ENCODE data around the gene PCK2.

DNA sequence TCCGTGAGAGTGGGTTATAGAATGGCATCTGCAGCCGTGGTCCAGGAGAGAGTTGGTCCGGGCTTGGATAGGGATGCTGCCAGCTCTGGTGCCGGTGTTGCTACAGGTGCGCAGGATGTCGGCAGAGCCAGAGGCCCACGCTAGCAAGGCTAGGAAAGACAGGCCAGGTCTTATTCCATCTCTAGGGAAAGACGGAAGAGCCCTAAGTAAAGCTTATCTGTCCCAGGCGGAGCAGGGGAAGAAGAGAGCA lies 41.4 kb downstream of the PCK2 start:
- TF ChIP-seq, protein P1, sequence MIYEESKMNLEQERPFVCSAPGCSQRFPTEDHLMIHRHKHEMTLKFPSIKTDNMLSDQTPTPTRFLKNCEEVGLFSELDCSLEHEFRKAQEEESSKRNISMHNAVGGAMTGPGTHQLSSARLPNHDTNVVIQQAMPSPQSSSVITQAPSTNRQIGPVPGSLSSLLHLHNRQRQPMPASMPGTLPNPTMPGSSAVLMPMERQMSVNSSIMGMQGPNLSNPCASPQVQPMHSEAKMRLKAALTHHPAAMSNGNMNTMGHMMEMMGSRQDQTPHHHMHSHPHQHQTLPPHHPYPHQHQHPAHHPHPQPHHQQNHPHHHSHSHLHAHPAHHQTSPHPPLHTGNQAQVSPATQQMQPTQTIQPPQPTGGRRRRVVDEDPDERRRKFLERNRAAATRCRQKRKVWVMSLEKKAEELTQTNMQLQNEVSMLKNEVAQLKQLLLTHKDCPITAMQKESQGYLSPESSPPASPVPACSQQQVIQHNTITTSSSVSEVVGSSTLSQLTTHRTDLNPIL (CRISPR knock-in tag; IDR thresholded peaks at IDR 0.05; ENCODE audit: low read depth): no peak
- no peak for TF ChIP-seq TOX (CRISPR knock-in tag; IDR thresholded peaks at IDR 0.05; ENCODE audit: borderline replicate concordance)
- TF ChIP-seq RARB (CRISPR knock-in tag; IDR thresholded peaks at IDR 0.05): no peak
- TF ChIP-seq PPARA (CRISPR knock-in tag; IDR thresholded peaks at IDR 0.05; ENCODE audit: borderline replicate concordance): no peak
- no peak for TF ChIP-seq ESRRG (CRISPR knock-in tag; IDR thresholded peaks at IDR 0.05)
- TF ChIP-seq, protein P2, sequence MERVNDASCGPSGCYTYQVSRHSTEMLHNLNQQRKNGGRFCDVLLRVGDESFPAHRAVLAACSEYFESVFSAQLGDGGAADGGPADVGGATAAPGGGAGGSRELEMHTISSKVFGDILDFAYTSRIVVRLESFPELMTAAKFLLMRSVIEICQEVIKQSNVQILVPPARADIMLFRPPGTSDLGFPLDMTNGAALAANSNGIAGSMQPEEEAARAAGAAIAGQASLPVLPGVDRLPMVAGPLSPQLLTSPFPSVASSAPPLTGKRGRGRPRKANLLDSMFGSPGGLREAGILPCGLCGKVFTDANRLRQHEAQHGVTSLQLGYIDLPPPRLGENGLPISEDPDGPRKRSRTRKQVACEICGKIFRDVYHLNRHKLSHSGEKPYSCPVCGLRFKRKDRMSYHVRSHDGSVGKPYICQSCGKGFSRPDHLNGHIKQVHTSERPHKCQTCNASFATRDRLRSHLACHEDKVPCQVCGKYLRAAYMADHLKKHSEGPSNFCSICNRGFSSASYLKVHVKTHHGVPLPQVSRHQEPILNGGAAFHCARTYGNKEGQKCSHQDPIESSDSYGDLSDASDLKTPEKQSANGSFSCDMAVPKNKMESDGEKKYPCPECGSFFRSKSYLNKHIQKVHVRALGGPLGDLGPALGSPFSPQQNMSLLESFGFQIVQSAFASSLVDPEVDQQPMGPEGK (CRISPR knock-in tag; IDR thresholded peaks at IDR 0.05; ENCODE audit: borderline replicate concordance): no peak
- TF ChIP-seq ISL1 (CRISPR knock-in tag; IDR thresholded peaks at IDR 0.05): no peak
- no peak for TF ChIP-seq ZFP30 (CRISPR knock-in tag; IDR thresholded peaks at IDR 0.05)
- 0 out of 2 replicates have a peak, but pooled peaks have one; percentile 28 for TF ChIP-seq SNAI2 (CRISPR knock-in tag; IDR thresholded peaks at IDR 0.05)

All from SK-N-SH treated with all-trans-retinoic acid at 6 μM for 48 hours (cell line).